Heart left ventricle (tissue), 13 donors: ENCODE results near the gene UBE2QL1.

ENCODE experiments used
- POLR2A ChIP-seq, 2 donors: fragments of 450-650 bp; IDR thresholded peaks; one replicate each; pipeline ENCODE4 v1.6.1; 2017; ENCODE audit warnings: antibody characterized with exemption in 2 of 2, mild to moderate bottlenecking in 2 of 2, moderate library complexity in 2 of 2
- TF ChIP-seq, protein P1 (sequence below), 12 donors: fragments of 200-600 bp; sonication (generic) in 4 of 12; IDR thresholded peaks; one replicate each; pipeline versions ENCODE4 v1.5.0 to v1.8.0; 2018 to 2022; ENCODE audit warnings: antibody characterized with exemption in 12 of 12, mild to moderate bottlenecking in 5 of 12
- donor health status: ischemic (EF 13 %, LVEDD 7.1; RV severe dilation, severe dysfunction).
- donor health status: DM: no; HTN: yes; CAD: no.
- donor health status: DM: no; HTN: no; CAD: no.
- donor health status: ischemic (EF 25% LVEDD 6.9; RV normal size, moderate dysfunction).
- donor health status: ischemic (EF 25% LVEDD 5.7; RV mildly dilated, moderate dysfunction).
- donor health status: ischemic (EF 35%, LVEDD 5.7; RV mildly dilated, moderate dysfunction).
- donor health status: nonischemic (EF 11% LVEDD 7.7; RV severe dilation, severe dysfunction).
- donor health status: DM: yes; HTN: yes; CAD: no.
- donor health status: PGD.
- donor health status: ischemic (EF 29% LVEDD 5.4; RV normal size, mild dysfunction).
- donor health status: nonischemic (EF 23%, LVEDD 6.1; RV moderate dilation, normal function).

DNA sequence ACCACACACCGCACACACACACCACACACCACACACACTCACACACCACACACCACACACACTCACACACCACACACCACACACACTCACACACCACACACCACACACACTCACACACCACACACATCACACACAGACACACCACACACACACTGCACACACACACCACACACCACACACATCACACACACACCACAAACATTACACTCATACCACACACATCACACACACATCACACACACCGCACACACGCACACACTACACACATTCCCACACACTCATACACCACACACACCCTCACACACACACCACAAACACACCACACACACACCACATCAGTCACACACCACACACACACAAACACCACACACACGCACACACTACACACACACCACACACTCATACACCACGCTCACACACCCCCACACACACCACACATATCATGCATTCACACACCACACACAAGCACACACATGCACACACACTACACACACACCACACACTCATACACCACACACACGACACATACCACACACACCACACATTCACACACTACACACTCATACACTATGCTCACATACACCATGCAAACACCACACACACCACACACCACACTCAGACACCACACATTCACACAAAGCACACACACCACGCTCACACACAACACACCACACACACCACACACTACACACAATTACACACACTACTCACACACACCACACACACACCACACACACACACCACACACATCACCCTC, 1.1 kb upstream of the UBE2QL1 start:
- TF ChIP-seq, protein P1, sequence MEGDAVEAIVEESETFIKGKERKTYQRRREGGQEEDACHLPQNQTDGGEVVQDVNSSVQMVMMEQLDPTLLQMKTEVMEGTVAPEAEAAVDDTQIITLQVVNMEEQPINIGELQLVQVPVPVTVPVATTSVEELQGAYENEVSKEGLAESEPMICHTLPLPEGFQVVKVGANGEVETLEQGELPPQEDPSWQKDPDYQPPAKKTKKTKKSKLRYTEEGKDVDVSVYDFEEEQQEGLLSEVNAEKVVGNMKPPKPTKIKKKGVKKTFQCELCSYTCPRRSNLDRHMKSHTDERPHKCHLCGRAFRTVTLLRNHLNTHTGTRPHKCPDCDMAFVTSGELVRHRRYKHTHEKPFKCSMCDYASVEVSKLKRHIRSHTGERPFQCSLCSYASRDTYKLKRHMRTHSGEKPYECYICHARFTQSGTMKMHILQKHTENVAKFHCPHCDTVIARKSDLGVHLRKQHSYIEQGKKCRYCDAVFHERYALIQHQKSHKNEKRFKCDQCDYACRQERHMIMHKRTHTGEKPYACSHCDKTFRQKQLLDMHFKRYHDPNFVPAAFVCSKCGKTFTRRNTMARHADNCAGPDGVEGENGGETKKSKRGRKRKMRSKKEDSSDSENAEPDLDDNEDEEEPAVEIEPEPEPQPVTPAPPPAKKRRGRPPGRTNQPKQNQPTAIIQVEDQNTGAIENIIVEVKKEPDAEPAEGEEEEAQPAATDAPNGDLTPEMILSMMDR (IDR thresholded peaks at IDR 0.05) = no peak
- TF ChIP-seq POLR2A (IDR thresholded peaks at IDR 0.05) = no peak
